Measurements from ENCODE around the gene SYS1.

The SYS1 gene

DNA sequence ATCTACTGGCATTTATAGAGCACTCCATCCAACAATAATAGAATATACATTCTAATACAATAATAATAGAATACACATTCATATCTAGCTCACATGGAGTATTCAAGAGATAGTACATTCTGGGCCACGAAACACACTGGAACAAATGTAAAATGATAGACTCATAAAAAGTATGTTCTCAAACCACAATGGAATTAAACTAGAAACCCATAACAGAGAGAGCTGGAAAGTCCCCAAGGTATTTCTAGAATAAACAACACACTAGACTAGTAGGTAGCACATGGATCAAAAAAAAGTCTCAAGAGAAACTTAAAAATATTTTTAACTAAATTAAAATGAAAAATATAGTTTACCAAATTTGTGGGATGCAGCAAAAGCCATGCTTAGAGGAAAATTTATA lies 24.3 kb downstream of the SYS1 start:
- Histone ChIP-seq H3K4me1 (ENCODE audit: insufficient read depth, low read length, poor library complexity, severe bottlenecking) (no peaks in the 10 kb centered on the region), H3K36me3 (ENCODE audit: insufficient read depth, low read length) (no peaks in the 10 kb centered on the region), H4K20me1 (ENCODE audit: insufficient read depth, low read length, poor library complexity, severe bottlenecking) (no peaks in the 10 kb centered on the region), H2AFZ (ENCODE audit: low read length) (no peak overlapping the region), H3K27me3 (ENCODE audit: insufficient read depth, low read length, poor library complexity, severe bottlenecking) (no peaks in the 10 kb centered on the region), H3K9me2 (replicated peaks; ENCODE audit: low read depth, low read length) (no peaks in the 10 kb centered on the region), H3K9ac (ENCODE audit: low read depth, low read length, poor library complexity, severe bottlenecking) (no peak overlapping the region), H3K4me3 (ENCODE audit: low read length, poor library complexity, severe bottlenecking) (no peak overlapping the region), H3K9me3 (ENCODE audit: insufficient read depth, low read depth, low read length) (no peaks in the 10 kb centered on the region), H3F3A (ENCODE audit: low read depth) (no peaks in the 10 kb centered on the region), H3K4me2 (ENCODE audit: low read depth, low read length, poor library complexity, severe bottlenecking) (no peak overlapping the region), H3K79me2 (ENCODE audit: insufficient read depth, low read length) (no peaks in the 10 kb centered on the region)
- TF ChIP-seq EZH2phosphoT487 (IDR thresholded peaks at IDR 0.05; ENCODE audit: borderline replicate concordance): no peak
- no peak for TF ChIP-seq CTCF (conservative IDR thresholded peaks at IDR 0.05; ENCODE audit: low read length)

- no peaks in the 10 kb centered on the region for H3K79me2 ChIP-seq (ENCODE audit: insufficient read depth, low read length)
- no peak overlapping the region for H2AFZ ChIP-seq (ENCODE audit: low read length)
- no peaks in the 10 kb centered on the region for H3K27me3 ChIP-seq (ENCODE audit: insufficient read depth, low read length, poor library complexity, severe bottlenecking)
- no peaks in the 10 kb centered on the region for H3K9me3 ChIP-seq (ENCODE audit: insufficient read depth, low read depth, low read length)
- no peak overlapping the region for H3K9ac ChIP-seq (ENCODE audit: low read depth, low read length, poor library complexity, severe bottlenecking)
- H3K9me2 ChIP-seq (replicated peaks; ENCODE audit: low read depth, low read length): no peaks in the 10 kb centered on the region
- no peak overlapping the region for H3K4me2 ChIP-seq (ENCODE audit: low read depth, low read length, poor library complexity, severe bottlenecking)
- TF ChIP-seq EZH2phosphoT487 (IDR thresholded peaks at IDR 0.05; ENCODE audit: borderline replicate concordance) (no peak), CTCF (conservative IDR thresholded peaks at IDR 0.05; ENCODE audit: low read length) (no peak)
- no peaks in the 10 kb centered on the region for H4K20me1 ChIP-seq (ENCODE audit: insufficient read depth, low read length, poor library complexity, severe bottlenecking)
- no peaks in the 10 kb centered on the region for H3K36me3 ChIP-seq (ENCODE audit: insufficient read depth, low read length)
- no peaks in the 10 kb centered on the region for H3F3A ChIP-seq (ENCODE audit: low read depth)
- no peaks in the 10 kb centered on the region for H3K4me1 ChIP-seq (ENCODE audit: insufficient read depth, low read length, poor library complexity, severe bottlenecking)
- H3K4me3 ChIP-seq (ENCODE audit: low read length, poor library complexity, severe bottlenecking): no peak overlapping the region
Measured at GRCh38 chr20:45390931-45391330, 28.0 kb downstream of the SYS1 start.

GRCh38 chr20:45391559-45391958 lies 28.6 kb downstream of the SYS1 start:
- no peak overlapping the region for H3K9ac ChIP-seq (ENCODE audit: low read depth, low read length, poor library complexity, severe bottlenecking)
- no peaks in the 10 kb centered on the region for H3K27me3 ChIP-seq (ENCODE audit: insufficient read depth, low read length, poor library complexity, severe bottlenecking)
- H2AFZ ChIP-seq (ENCODE audit: low read length): no peak overlapping the region
- H3K4me3 ChIP-seq (ENCODE audit: low read length, poor library complexity, severe bottlenecking): no peak overlapping the region
- H3F3A ChIP-seq (ENCODE audit: low read depth): no peaks in the 10 kb centered on the region
- no peak overlapping the region for H3K4me2 ChIP-seq (ENCODE audit: low read depth, low read length, poor library complexity, severe bottlenecking)
- H3K9me3 ChIP-seq (ENCODE audit: insufficient read depth, low read depth, low read length): no peaks in the 10 kb centered on the region
- no peaks in the 10 kb centered on the region for H3K4me1 ChIP-seq (ENCODE audit: insufficient read depth, low read length, poor library complexity, severe bottlenecking)
- H4K20me1 ChIP-seq (ENCODE audit: insufficient read depth, low read length, poor library complexity, severe bottlenecking): no peaks in the 10 kb centered on the region
- no peaks in the 10 kb centered on the region for H3K36me3 ChIP-seq (ENCODE audit: insufficient read depth, low read length)
- no peak for TF ChIP-seq EZH2phosphoT487 (IDR thresholded peaks at IDR 0.05; ENCODE audit: borderline replicate concordance)
- TF ChIP-seq CTCF (conservative IDR thresholded peaks at IDR 0.05; ENCODE audit: low read length): no peak
- H3K79me2 ChIP-seq (ENCODE audit: insufficient read depth, low read length): no peaks in the 10 kb centered on the region
- no peaks in the 10 kb centered on the region for H3K9me2 ChIP-seq (replicated peaks; ENCODE audit: low read depth, low read length)

Data from Loucy (cell line).